ENCODE measurements around the gene TEKT3. TPM values are rescaled to one million over a fixed set of nuclear protein-coding genes. Genes with fewer than 3 reads are reported as not detected.

The TEKT3 gene
- total RNA-seq, 2 experiments from 2014 or later = not detected

GRCh38 chr17:15287538-15288267 is 53.7 kb downstream of the TEKT3 start:
- H3K27me3 Mint-ChIP-seq (ENCODE audit: low read depth) = peaks cover 30% of the 10 kb centered on the region
- CTCF ChIA-PET = no interaction called here
- H3K4me1 Mint-ChIP-seq (ENCODE audit: low read depth) = no peaks in the 10 kb centered on the region
- no peaks in the 10 kb centered on the region for H3K36me3 Mint-ChIP-seq (ENCODE audit: low read depth)
- no peak overlapping the region for H3K27ac Mint-ChIP-seq
- no peak overlapping the region for H3K4me3 Mint-ChIP-seq
- ATAC-seq (no peak), DNase-seq (no peak)
- POLR2A ChIA-PET = no interaction called here
- no peaks in the 10 kb centered on the region for H3K9me3 Mint-ChIP-seq (ENCODE audit: insufficient read depth)

DNA sequence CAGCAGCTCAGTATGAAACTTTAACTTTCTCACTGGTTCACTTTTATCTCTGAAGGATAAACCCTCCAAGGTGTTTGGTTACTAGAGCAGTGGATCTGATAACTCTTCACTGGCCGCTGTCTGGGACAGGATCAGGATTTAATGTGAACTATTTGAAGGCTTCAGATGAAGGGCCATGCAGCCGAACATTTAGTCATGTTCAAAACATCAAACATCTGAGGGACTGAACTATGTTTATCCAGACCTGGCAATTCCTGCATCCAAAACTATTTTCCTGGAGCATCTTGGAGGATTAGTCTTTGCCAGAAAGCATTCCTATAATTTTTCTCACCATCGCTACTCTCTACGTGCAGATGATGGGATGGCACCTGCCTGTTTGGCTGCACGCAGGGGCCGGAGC is 55.9 kb downstream of the TEKT3 start:
- Mint-ChIP-seq H3K4me3 (no peak overlapping the region), H3K27me3 (ENCODE audit: low read depth) (peaks cover 40% of the 10 kb centered on the region), H3K36me3 (ENCODE audit: low read depth) (no peaks in the 10 kb centered on the region), H3K4me1 (ENCODE audit: low read depth) (no peaks in the 10 kb centered on the region), H3K27ac (no peak overlapping the region), H3K9me3 (ENCODE audit: insufficient read depth) (no peaks in the 10 kb centered on the region)
- ChIA-PET POLR2A (no interaction called here), CTCF (no interaction called here)
- no peak for ATAC-seq
- no peak for DNase-seq

GRCh38 chr17:15284537-15284936 is 56.9 kb downstream of the TEKT3 start:
- CTCF ChIA-PET = no interaction called here

GRCh38 chr17:15284107-15284506 is 57.3 kb downstream of the TEKT3 start:
- Mint-ChIP-seq H3K9me3 (ENCODE audit: insufficient read depth) (no peaks in the 10 kb centered on the region), H3K27me3 (ENCODE audit: low read depth) (peaks cover 38% of the 10 kb centered on the region), H3K36me3 (ENCODE audit: low read depth) (no peaks in the 10 kb centered on the region), H3K4me1 (ENCODE audit: low read depth) (no peaks in the 10 kb centered on the region), H3K27ac (no peak overlapping the region), H3K4me3 (no peak overlapping the region)
- no peak for DNase-seq
- ChIA-PET POLR2A (no interaction called here), CTCF (no interaction called here)
- ATAC-seq = no peak

More at GRCh38 chr17:15284537-15284936, 56.9 kb downstream of the TEKT3 start:
- Mint-ChIP-seq H3K9me3 (ENCODE audit: insufficient read depth) (no peaks in the 10 kb centered on the region), H3K4me3 (no peak overlapping the region), H3K27ac (no peak overlapping the region), H3K36me3 (ENCODE audit: low read depth) (no peaks in the 10 kb centered on the region), H3K4me1 (ENCODE audit: low read depth) (no peaks in the 10 kb centered on the region), H3K27me3 (ENCODE audit: low read depth) (peaks cover 38% of the 10 kb centered on the region)
- DNase-seq (no peak), ATAC-seq (no peak)
- POLR2A ChIA-PET = no interaction called here

GRCh38 chr17:15281909-15282308 is 59.5 kb downstream of the TEKT3 start:
- Mint-ChIP-seq H3K4me1 (ENCODE audit: low read depth) (no peaks in the 10 kb centered on the region), H3K4me3 (no peak overlapping the region), H3K36me3 (ENCODE audit: low read depth) (no peaks in the 10 kb centered on the region), H3K27me3 (ENCODE audit: low read depth) (peaks cover 29% of the 10 kb centered on the region), H3K9me3 (ENCODE audit: insufficient read depth) (no peaks in the 10 kb centered on the region), H3K27ac (no peak overlapping the region)
- DNase-seq (no peak), ATAC-seq (no peak)
- ChIA-PET CTCF (no interaction called here), POLR2A (no interaction called here)

GRCh38 chr17:15278924-15279477 is 62.4 kb downstream of the TEKT3 start:
- Mint-ChIP-seq H3K27me3 (ENCODE audit: low read depth) (peaks cover 23% of the 10 kb centered on the region), H3K4me3 (no peak overlapping the region), H3K27ac (no peak overlapping the region), H3K4me1 (ENCODE audit: low read depth) (no peaks in the 10 kb centered on the region), H3K36me3 (ENCODE audit: low read depth) (no peaks in the 10 kb centered on the region), H3K9me3 (ENCODE audit: insufficient read depth) (no peaks in the 10 kb centered on the region)
- no peak for ATAC-seq
- DNase-seq = no peak
- ChIA-PET POLR2A (no interaction called here), CTCF (no interaction called here)

GRCh38 chr17:15278380-15278779 is 63.0 kb downstream of the TEKT3 start:
- no peak overlapping the region for H3K4me3 Mint-ChIP-seq
- H3K4me1 Mint-ChIP-seq (ENCODE audit: low read depth) = no peaks in the 10 kb centered on the region

DNA sequence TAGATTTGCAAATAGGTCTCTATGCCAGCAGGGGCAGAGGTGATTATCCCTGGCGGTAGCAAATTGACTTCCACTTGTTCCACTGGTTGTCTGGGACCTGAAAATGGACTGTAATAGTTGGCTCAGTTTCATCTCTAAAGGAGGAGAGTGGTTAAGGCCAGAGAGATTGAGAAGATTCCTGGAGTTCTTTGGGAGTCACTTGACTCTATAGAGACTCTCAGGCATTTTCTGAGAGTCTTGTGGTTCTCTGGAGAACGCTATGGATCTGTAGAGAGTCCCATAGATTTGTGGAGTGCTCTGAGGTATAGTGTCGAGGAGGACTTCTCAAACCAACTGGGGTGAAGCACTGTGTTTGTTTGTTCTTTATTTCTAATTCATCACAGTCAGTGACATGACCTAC is 67.4 kb downstream of the TEKT3 start:
- Mint-ChIP-seq H3K27me3 (ENCODE audit: low read depth) (peaks cover 2% of the 10 kb centered on the region), H3K9me3 (ENCODE audit: insufficient read depth) (no peaks in the 10 kb centered on the region), H3K27ac (no peak overlapping the region), H3K4me3 (no peak overlapping the region), H3K4me1 (ENCODE audit: low read depth) (peaks cover 11% of the 10 kb centered on the region), H3K36me3 (ENCODE audit: low read depth) (no peaks in the 10 kb centered on the region)
- ChIA-PET CTCF (no interaction called here), POLR2A (no interaction called here)
- DNase-seq = no peak
- no peak for ATAC-seq

More at GRCh38 chr17:15278380-15278779, 63.0 kb downstream of the TEKT3 start:
- ChIA-PET CTCF (no interaction called here), POLR2A (no interaction called here)
- no peaks in the 10 kb centered on the region for H3K9me3 Mint-ChIP-seq (ENCODE audit: insufficient read depth)
- ATAC-seq (no peak), DNase-seq (no peak)
- H3K27ac Mint-ChIP-seq = no peak overlapping the region
- peaks cover 16% of the 10 kb centered on the region for H3K27me3 Mint-ChIP-seq (ENCODE audit: low read depth)
- H3K36me3 Mint-ChIP-seq (ENCODE audit: low read depth) = no peaks in the 10 kb centered on the region

DNA sequence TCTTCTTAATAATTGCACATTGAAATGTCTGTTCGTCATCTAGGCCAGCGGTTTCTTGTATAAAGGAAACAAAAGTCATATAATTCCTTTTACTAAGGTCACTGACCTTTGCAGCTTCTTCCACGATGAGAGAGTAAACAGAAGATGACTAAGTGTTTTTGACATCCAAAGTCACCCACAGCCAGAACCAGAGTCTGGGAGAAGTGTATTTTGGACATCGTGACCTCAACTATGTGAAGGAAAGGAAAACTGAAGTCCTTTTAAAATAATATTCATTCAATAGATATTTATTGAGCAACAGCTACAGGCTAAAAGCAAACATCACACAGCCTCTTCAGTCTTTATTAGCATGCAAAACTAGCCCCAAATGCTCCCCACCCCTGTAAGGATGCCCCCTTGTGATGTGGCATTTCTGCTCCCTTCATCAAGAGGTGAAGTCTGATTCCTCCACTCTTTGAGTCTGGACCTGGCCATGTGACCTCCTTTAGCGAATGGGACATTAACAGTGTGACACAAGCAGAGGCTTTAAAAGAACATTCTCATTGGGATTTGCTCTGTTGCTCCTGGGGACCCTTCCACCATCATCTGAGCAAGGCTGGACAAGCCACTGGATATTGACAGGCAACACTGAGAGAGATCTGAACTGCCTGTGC is 68.1 kb downstream of the TEKT3 start:
- Mint-ChIP-seq H3K9me3 (ENCODE audit: insufficient read depth) (no peaks in the 10 kb centered on the region), H3K27me3 (ENCODE audit: low read depth) (peaks cover 6% of the 10 kb centered on the region), H3K4me1 (ENCODE audit: low read depth) (peaks cover 11% of the 10 kb centered on the region), H3K27ac (no peak overlapping the region), H3K4me3 (no peak overlapping the region), H3K36me3 (ENCODE audit: low read depth) (no peaks in the 10 kb centered on the region)
- ATAC-seq (no peak), DNase-seq (no peak)
- ChIA-PET POLR2A (no interaction called here), CTCF (interaction anchor here (2.8 kb wide), 1 partner anchor 15 kb away, joined by 8 read pairs; no protein-coding TSS in a partner anchor)

DNA sequence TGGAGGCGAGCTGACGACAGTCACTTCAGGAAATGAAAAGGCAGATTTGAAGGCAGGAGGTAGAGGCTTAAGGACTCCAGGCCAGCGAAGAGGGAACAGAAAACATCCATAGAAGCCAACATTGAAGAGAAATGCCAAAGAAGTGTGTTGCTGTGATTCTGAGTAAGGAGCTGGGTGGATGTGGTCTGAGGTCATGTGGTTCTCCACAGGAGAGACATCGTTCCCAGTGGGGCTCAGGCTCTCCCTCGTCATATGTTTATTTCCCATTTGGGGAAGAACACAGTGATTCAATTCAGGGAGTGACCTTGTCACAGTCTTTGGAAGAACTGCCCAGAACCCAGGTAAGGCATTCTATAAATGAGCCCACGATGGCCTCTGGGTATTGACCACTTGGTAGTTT is 69.7 kb downstream of the TEKT3 start:
- H3K27me3 Mint-ChIP-seq (ENCODE audit: low read depth) = peaks cover 10% of the 10 kb centered on the region
- H3K36me3 Mint-ChIP-seq (ENCODE audit: low read depth) = no peaks in the 10 kb centered on the region
- H3K4me3 Mint-ChIP-seq = no peak overlapping the region
- no peaks in the 10 kb centered on the region for H3K9me3 Mint-ChIP-seq (ENCODE audit: insufficient read depth)
- ChIA-PET CTCF (interaction anchor here (2.8 kb wide), 1 partner anchor 14 kb away, joined by 8 read pairs; no protein-coding TSS in a partner anchor), POLR2A (no interaction called here)
- no peak overlapping the region for H3K27ac Mint-ChIP-seq
- ATAC-seq = no peak
- peaks cover 11% of the 10 kb centered on the region for H3K4me1 Mint-ChIP-seq (ENCODE audit: low read depth)
- DNase-seq = no peak

- POLR2A ChIA-PET = no interaction called here
- no peak for ATAC-seq
- Mint-ChIP-seq H3K9me3 (ENCODE audit: insufficient read depth) (no peaks in the 10 kb centered on the region), H3K4me1 (ENCODE audit: low read depth) (peaks cover 11% of the 10 kb centered on the region), H3K27me3 (ENCODE audit: low read depth) (peaks cover 14% of the 10 kb centered on the region), H3K4me3 (no peak overlapping the region), H3K27ac (no peak overlapping the region), H3K36me3 (ENCODE audit: low read depth) (no peaks in the 10 kb centered on the region)
- CTCF ChIA-PET = interaction anchor here (2.8 kb wide), 1 partner anchor 13 kb away, joined by 8 read pairs; no protein-coding TSS in a partner anchor
- DNase-seq = no peak
These were observed 70.6 kb downstream of the TEKT3 start for GRCh38 chr17:15270628-15271381.

- H3K27me3 Mint-ChIP-seq (ENCODE audit: low read depth) = peaks cover 20% of the 10 kb centered on the region
- DNase-seq = no peak
- H3K9me3 Mint-ChIP-seq (ENCODE audit: insufficient read depth) = no peaks in the 10 kb centered on the region
- ChIA-PET POLR2A (no interaction called here), CTCF (no interaction called here)
- no peak overlapping the region for H3K27ac Mint-ChIP-seq
- no peaks in the 10 kb centered on the region for H3K36me3 Mint-ChIP-seq (ENCODE audit: low read depth)
- no peak for ATAC-seq
- no peak overlapping the region for H3K4me3 Mint-ChIP-seq
- peaks cover 11% of the 10 kb centered on the region for H3K4me1 Mint-ChIP-seq (ENCODE audit: low read depth)
These were observed 71.7 kb downstream of the TEKT3 start for GRCh38 chr17:15269780-15270089.
